GM12878 (cell line): ENCODE data around the gene TMEM38A. TPM values are rescaled to one million over a fixed set of nuclear protein-coding genes. Genes with fewer than 3 reads are reported as not detected.

ENCODE experiments used
- ATAC-seq: fragments of 200-7000 bp; cut with Tn5 transposase; 3 replicates; pipeline ENCODE4 v1.9.1; 2020; ENCODE audit warnings: mild to moderate bottlenecking, moderate library complexity
- BruUV-seq: library from RNA; stranded (reverse); fragments of 400-500 nt; replicated peaks from 2 replicates; lab custom pipeline; 2021; lab: Mats Ljungman, UMichigan
- CTCF ChIA-PET: fragments of 300-600 bp; sonication (Branson Sonifier 250); formaldehyde crosslinking; extraction: SDS; loops from one replicate; lab custom pipeline; 2021; ENCODE audit warnings: inconsistent platforms; lab: Yijun Ruan, JAX
- POLR2A ChIA-PET: fragments of 350-600 bp; formaldehyde crosslinking; extraction: SDS; loops from one replicate; lab custom pipeline; 2021; ENCODE audit warnings: inconsistent platforms; lab: Charles Lee
- RAD21 ChIA-PET: fragments of 300-600 bp; sonication (Branson Sonifier 250); formaldehyde crosslinking; loops from one replicate; lab custom pipeline; 2023; ENCODE audit warnings: antibody characterized with exemption; ENCODE audit not compliant: unreplicated experiment; lab: Charles Lee
- SMC1A ChIA-PET: fragments of 300-600 bp; sonication (Branson Sonifier 250); formaldehyde crosslinking; loops from one replicate; lab custom pipeline; 2023; ENCODE audit not compliant: unreplicated experiment, uncharacterized antibody; lab: Charles Lee
- DNase-seq: peaks from one replicate; pipeline ENCODE4 v3.0.0-alpha.2; 2011; ENCODE audit warnings: low read depth, low spot score
- FAIRE-seq: peaks from 3 replicates; lab custom pipeline; 2011; peaks lifted over from hg19 to GRCh38; lab: Jason Lieb, UNC
- H2AFZ ChIP-seq: 2 replicates; pipeline ENCODE4 v1.6.0; 2011; ENCODE audit warnings: low read depth, low read length, control low read depth; ENCODE audit not compliant: control insufficient read depth
- H3K27ac ChIP-seq: 2 replicates; pipeline ENCODE4 v1.5.1; 2011; ENCODE audit warnings: control low read depth; ENCODE audit not compliant: control insufficient read depth, insufficient read depth
- H3K27me3 ChIP-seq, 2 experiments: replicated peaks in 1 of 2; 2 replicates each; pipeline versions ENCODE4 v1.6.0 to v1.6.1; 2011; ENCODE audit warnings: low read length in 1 of 2; ENCODE audit not compliant: control insufficient read depth in 2 of 2, insufficient read depth in 2 of 2
- H3K36me3 ChIP-seq, 2 experiments: 2 replicates each; pipeline ENCODE4 v1.5.1; 2011; ENCODE audit warnings: low read length in 1 of 2; ENCODE audit not compliant: control insufficient read depth in 2 of 2, insufficient read depth in 2 of 2
- H3K4me1 ChIP-seq: 2 replicates; pipeline ENCODE4 v1.6.1; 2011; ENCODE audit warnings: mild to moderate bottlenecking, low read length, moderate library complexity, mixed read lengths; ENCODE audit not compliant: control insufficient read depth, insufficient read depth
- H3K4me2 ChIP-seq: 2 replicates; pipeline ENCODE4 v1.6.0; 2011; ENCODE audit warnings: control low read depth; ENCODE audit not compliant: control insufficient read depth, insufficient read depth
- H3K4me3 ChIP-seq: fragments of 200-600 bp; sonication (generic); 2 replicates; pipeline ENCODE4 v1.5.1; 2016
- H3K79me2 ChIP-seq: 2 replicates; pipeline ENCODE4 v1.6.0; 2011; ENCODE audit warnings: low read length; ENCODE audit not compliant: control insufficient read depth, insufficient read depth
- H3K9ac ChIP-seq: 2 replicates; pipeline ENCODE4 v1.8.0; 2011; ENCODE audit warnings: low read length, control low read depth, mixed read lengths; ENCODE audit not compliant: control insufficient read depth, insufficient read depth
- H3K9me3 ChIP-seq: replicated peaks from 3 replicates; pipeline ENCODE4 v1.5.1; 2011; ENCODE audit warnings: mild to moderate bottlenecking, low read length; ENCODE audit not compliant: control insufficient read depth, insufficient read depth
- H4K20me1 ChIP-seq: 2 replicates; pipeline ENCODE4 v1.6.0; 2011; ENCODE audit not compliant: control insufficient read depth, insufficient read depth
- SIN3A ChIP-seq: IDR thresholded peaks from 2 replicates; pipeline ENCODE4 v1.6.1; 2012; ENCODE audit warnings: low read depth, low read length, improper control_type of control experiment
- ZNF207 ChIP-seq: fragments of 450-650 bp; IDR thresholded peaks from 2 replicates; pipeline ENCODE4 v1.6.1; 2014; ENCODE audit warnings: antibody characterized with exemption, mild to moderate bottlenecking, borderline replicate concordance
- WGBS: methylation state at CpG from one replicate; pipeline ENCODE4 v1.1.6; 2016; ENCODE audit warnings: low lambda C conversion rate; ENCODE audit not compliant: insufficient replicate concordance, insufficient coverage; ENCODE audit errors: missing lambda C conversion rate; 5-methylcytosine and 5-hydroxymethylcytosine counted together
- in situ Hi-C: fragments of 300-500 bp; cut with MboI; formaldehyde crosslinking; loops from 9 replicates; pipeline ENCODE4 v1.14.3; 2018; ENCODE audit warnings: mixed read lengths
- intact Hi-C: fragments of 100-400 bp; cut with micrococcal nuclease; formaldehyde crosslinking; loops from one replicate; pipeline ENCODE4 v1.14.2; 2022; ENCODE audit not compliant: unreplicated experiment
- polyA plus RNA-seq, 11 experiments: library from polyadenylated mRNA; depleted of rRNA in 4 of 11; unstranded in 6 of 11; stranded (reverse) in 5 of 11; fragments of >200 nt; fragmentation: Nextera tagmentation in 4 of 11; fragmentation: Illumina TruSeq in 1 of 11; extraction: Ambion mirVana in 4 of 11; extraction: Trizol in 1 of 11; gene quantifications; 1 replicate in 1 of 11; 2 replicates in 10 of 11; pipeline versions ENCODE4 v1.2.1 to v1.2.3, GENCODE V29; 2011 to 2016; ENCODE audit warnings: inconsistent platforms in 2 of 11, missing spikeins in 2 of 11, low read depth in 1 of 11
- total RNA-seq, 4 experiments: library from RNA; depleted of rRNA in 3 of 4; stranded (reverse); fragments of >200 nt in 3 of 4; fragmentation: Illumina TruSeq in 1 of 4; extraction: Trizol in 1 of 4; gene quantifications; 2 replicates each; pipeline versions ENCODE4 v1.2.1 to v1.2.3, GENCODE V29; 2013 to 2021

The TMEM38A gene
- total and polyA plus RNA-seq, 10 of the 15 experiments (the other 5 are each of a cell fraction or from before 2014, with no cell fraction given), result 4.5 to 22.2 (median 15.0) TPM

GRCh38 chr19:16657384-16657783 lies 3.6 kb upstream of the TMEM38A start:
- no peaks in the 10 kb centered on the region for H3K27me3 ChIP-seq
- no peak overlapping the region for H2AFZ ChIP-seq
- no peak overlapping the region for H3K4me2 ChIP-seq
- no peak overlapping the region for H3K4me3 ChIP-seq
- TF ChIP-seq SIN3A, result no peak
- H3K9ac ChIP-seq, result no peak overlapping the region
- no peak for FAIRE-seq
- POLR2A ChIA-PET, result interaction anchor here (1.3 kb wide), 1 partner anchor 19 kb away, joined by 3 read pairs; no protein-coding TSS in a partner anchor
- no TSS peak for BruUV-seq
- H4K20me1 ChIP-seq, result peaks cover 18% of the 10 kb centered on the region
- intact Hi-C loops (no loop called here), in situ Hi-C loops (no loop called here)
- no peak for DNase-seq
- RAD21 ChIA-PET, result interaction anchor here (0.6 to 1.1 kb wide), 2 partner anchors 70 to 1492 kb away, joined by 3 to 4 read pairs; no protein-coding TSS in a partner anchor
- CTCF ChIA-PET, result no interaction called here
- H3K27ac ChIP-seq, result no peak overlapping the region
- 98% methylated on average over 5 of the region's 5 CpGs for WGBS
- no peak for ATAC-seq
- H3K4me1 ChIP-seq, result peaks cover 12% of the 10 kb centered on the region
- H3K36me3 ChIP-seq, result peaks cover 12 to 38% of the 10 kb centered on the region in 2 experiments
- peaks cover 49% of the 10 kb centered on the region for H3K79me2 ChIP-seq
- SMC1A ChIA-PET, result no interaction called here
- H3K9me3 ChIP-seq, result no peaks in the 10 kb centered on the region

- SMC1A ChIA-PET, result interaction anchor here (0.6 to 3.9 kb wide), 4 partner anchors 18 to 415 kb away, joined by 3 to 21 read pairs (median 4); no protein-coding TSS in a partner anchor
- peaks cover 6 to 31% of the 10 kb centered on the region in 2 experiments for H3K36me3 ChIP-seq
- no peak for DNase-seq
- POLR2A ChIA-PET, result interaction anchor here (1.0 to 4.9 kb wide), 3 partner anchors 17 to 88 kb away, joined by 3 to 64 read pairs (median 4); partner anchors contain the start of gene SLC35E1
- in situ Hi-C loops, result no loop called here
- H3K79me2 ChIP-seq, result peaks cover 62% of the 10 kb centered on the region
- peaks cover 13% of the 10 kb centered on the region for H4K20me1 ChIP-seq
- ATAC-seq, result no peak
- 5% methylated on average over 14 of the region's 14 CpGs for WGBS
- H3K4me3 ChIP-seq, result peak overlapping the region; percentile 99
- CTCF ChIA-PET, result interaction anchor here (0.8 kb wide), 1 partner anchor 21 kb away, joined by 4 read pairs; no protein-coding TSS in a partner anchor
- no peak overlapping the region for H2AFZ ChIP-seq
- peak overlapping the region; percentile 97 for H3K4me2 ChIP-seq
- peak overlapping the region; percentile 94 for H3K27ac ChIP-seq
- H3K4me1 ChIP-seq, result peaks cover 19% of the 10 kb centered on the region
- TF ChIP-seq ZNF207, result no peak
- peak overlapping the region; percentile 87 for H3K9ac ChIP-seq
- intact Hi-C loops, result no loop called here
- no peaks in the 10 kb centered on the region for H3K9me3 ChIP-seq
- TSS peak; percentile 59 for BruUV-seq
- RAD21 ChIA-PET, result interaction anchor here (3.3 kb wide), 1 partner anchor 72 kb away, joined by 22 read pairs; no protein-coding TSS in a partner anchor
- no peaks in the 10 kb centered on the region for H3K27me3 ChIP-seq
- no peak for FAIRE-seq
Observed at GRCh38 chr19:16659464-16659831, 1.5 kb upstream of the TMEM38A start.
